Suprapubic skin (tissue), 3 donors: ENCODE data around the gene AKAP13.
A peak's percentile ranks its signal among the peaks of the same experiment; 100 is the strongest.

Experiments
- POLR2AphosphoS5 ChIP-seq, 3 donors: sonication (generic); formaldehyde crosslinking; IDR thresholded peaks; one replicate each; pipeline ENCODE4 v1.6.1; 2017; ENCODE audit warnings: antibody characterized with exemption in 3 of 3
- TF ChIP-seq, protein P1 (sequence below), 2 donors: fragments of 200-600 bp in 1 of 2; fragments of 450-650 bp in 1 of 2; sonication (generic) in 1 of 2; IDR thresholded peaks; one replicate each; pipeline ENCODE4 v1.5.1; 2016 to 2019; ENCODE audit warnings: antibody characterized with exemption in 2 of 2, mild to moderate bottlenecking in 1 of 2, moderate library complexity in 1 of 2

DNA sequence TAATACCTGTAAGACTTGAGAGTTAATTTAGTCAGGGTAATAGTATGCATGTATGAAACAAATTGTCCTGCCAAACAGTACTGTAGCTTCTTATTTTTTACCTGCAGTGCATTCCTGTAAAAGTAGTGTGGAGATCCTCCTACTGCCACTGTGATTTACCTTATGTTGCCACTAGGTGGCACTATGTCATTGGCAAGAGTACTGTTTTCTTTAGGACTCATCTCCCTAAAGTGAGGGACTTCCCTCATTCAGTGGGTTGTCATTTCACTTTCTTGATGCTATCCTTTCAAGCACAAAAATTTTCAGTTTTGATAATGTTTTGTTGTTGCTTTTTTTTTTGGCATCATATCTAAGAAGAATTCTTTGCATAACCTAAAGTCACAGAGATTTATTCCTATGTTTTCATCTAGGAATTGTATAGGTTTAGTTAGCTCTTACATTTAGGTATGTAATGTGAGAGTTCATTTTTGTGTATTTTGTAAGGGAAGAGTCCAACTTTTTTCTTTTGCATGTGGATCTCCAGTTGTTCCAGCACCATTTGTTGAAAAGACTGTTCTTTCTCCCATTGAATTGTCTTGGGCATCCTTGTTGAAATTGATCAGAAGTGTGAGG is 105.7 kb downstream of the AKAP13 start:
- TF ChIP-seq, protein P1, sequence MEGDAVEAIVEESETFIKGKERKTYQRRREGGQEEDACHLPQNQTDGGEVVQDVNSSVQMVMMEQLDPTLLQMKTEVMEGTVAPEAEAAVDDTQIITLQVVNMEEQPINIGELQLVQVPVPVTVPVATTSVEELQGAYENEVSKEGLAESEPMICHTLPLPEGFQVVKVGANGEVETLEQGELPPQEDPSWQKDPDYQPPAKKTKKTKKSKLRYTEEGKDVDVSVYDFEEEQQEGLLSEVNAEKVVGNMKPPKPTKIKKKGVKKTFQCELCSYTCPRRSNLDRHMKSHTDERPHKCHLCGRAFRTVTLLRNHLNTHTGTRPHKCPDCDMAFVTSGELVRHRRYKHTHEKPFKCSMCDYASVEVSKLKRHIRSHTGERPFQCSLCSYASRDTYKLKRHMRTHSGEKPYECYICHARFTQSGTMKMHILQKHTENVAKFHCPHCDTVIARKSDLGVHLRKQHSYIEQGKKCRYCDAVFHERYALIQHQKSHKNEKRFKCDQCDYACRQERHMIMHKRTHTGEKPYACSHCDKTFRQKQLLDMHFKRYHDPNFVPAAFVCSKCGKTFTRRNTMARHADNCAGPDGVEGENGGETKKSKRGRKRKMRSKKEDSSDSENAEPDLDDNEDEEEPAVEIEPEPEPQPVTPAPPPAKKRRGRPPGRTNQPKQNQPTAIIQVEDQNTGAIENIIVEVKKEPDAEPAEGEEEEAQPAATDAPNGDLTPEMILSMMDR (IDR thresholded peaks at IDR 0.05) = peak; percentile 54 to 78
- no peak for TF ChIP-seq POLR2AphosphoS5 (IDR thresholded peaks at IDR 0.05)
